HG03135 (cell line): ENCODE measurements around the gene CAPN9.

ENCODE experiments used
- ATAC-seq: cut with Tn5 transposase; IDR thresholded peaks from one replicate; pipeline ENCODE4 v1.9.1; 2021; ENCODE audit warnings: mild to moderate bottlenecking, moderate library complexity; ENCODE audit not compliant: unreplicated experiment

Gene CAPN9

GRCh38 chr1:230745071-230745470 lies 2.1 kb upstream of the CAPN9 start:
- ATAC-seq, result no peak

DNA sequence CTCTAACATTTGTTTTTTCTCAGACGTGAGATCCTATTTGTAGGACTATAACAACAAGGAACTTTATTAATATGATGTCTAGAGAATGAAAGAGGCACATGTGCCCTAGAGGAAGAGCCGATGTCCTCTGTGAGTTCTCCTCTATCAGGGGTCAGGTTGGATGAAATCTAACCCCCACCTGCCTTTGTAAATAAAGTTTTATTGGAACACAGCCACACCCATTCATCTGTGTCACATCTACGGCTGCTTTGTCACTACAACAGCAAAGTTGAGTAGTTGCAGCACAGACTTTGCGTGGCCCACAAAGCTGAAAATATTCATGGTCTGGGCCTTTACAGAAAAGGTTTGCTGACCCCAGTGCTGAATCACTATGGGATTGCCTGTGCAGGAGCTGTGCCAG lies 571 bp upstream of the CAPN9 start:
- ATAC-seq, result no peak

DNA sequence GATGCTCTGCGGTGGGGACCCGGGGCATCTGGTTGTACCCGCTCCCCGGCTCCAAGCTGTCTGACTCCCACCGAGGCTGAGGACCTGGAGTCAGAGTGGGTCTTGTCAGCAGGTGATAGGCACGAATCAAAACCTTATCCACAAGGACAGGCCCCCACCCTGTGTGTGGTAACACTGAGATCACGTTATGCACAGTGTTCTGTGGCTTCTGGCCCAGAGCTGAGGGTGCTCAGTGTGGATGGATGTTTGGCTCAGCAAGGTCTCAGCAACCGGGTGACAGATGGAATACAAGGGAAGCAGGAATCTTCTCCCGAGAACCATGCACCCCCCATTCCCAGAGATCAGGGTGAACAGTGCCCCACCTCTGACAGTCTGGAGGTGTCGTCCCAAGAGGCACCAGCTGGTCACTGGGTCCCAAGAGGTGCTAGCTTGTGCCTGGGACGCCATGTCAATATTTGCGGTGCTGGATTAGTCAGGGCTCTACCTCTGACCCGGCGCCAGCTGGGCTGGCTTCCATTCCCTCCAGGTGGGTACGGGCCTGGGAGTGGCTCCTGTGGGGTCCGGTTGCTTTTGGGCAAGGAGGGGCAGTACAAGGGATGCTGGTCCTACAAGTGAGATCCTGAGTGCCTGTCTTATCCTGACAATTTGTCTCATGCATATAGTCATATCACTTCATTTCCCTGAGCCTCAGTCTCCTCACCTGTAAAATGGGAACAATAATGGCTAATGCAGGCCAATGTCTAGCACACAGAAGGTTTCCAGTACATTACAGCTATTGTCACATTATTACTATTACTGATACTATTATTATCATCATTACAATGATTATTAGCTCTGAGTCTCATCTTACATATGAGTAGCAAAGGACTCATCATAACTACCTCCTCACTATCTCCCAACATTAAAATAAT lies 957 bp downstream of the CAPN9 start:
- ATAC-seq, result no peak

DNA sequence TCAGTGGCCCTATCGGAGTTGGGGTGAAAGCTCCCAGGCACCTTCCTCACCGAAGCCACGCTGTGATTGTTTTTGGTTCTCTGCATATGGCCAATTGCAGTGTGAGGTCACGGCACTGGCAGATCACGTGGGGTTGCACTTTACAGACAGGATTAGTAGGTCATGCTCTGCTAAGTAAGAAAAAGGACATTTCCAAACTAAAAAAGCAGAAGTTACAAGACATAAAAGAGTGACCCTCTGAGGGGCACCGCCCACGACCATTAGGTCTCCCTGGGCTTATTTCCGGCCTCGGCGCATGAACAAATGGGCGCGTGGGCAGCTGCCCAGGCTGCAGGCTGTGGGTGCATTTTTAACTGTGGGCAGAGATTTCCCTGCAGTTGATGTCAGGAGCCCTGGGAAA lies 2.0 kb downstream of the CAPN9 start:
- no peak for ATAC-seq

- ATAC-seq, result no peak
Measured at GRCh38 chr1:230749635-230750034, 2.4 kb downstream of the CAPN9 start.

- ATAC-seq, result no peak
Measured at GRCh38 chr1:230750576-230750975, 3.4 kb downstream of the CAPN9 start.

- no peak for ATAC-seq
Measured at GRCh38 chr1:230750986-230751625, 3.9 kb downstream of the CAPN9 start.

DNA sequence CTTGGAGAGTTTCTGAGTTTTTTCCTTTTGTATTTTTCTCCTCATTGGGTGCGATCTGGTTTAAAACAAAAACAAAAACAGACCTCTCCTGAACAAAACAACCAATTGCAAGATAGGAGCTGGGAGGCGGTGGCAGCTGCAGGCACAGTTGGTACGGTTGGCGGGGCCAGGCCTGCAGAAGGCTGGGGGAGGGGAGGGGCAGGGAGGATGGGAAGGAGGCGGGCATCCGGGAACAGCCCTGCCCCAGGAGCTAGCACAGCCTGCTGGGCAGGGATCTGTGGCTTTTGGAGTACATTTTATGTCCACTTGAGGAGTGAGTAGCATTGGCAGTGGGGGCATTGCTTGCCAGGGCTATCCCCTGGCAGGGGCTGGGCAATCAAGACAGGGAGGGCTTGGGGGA lies 5.2 kb downstream of the CAPN9 start:
- no peak for ATAC-seq

DNA sequence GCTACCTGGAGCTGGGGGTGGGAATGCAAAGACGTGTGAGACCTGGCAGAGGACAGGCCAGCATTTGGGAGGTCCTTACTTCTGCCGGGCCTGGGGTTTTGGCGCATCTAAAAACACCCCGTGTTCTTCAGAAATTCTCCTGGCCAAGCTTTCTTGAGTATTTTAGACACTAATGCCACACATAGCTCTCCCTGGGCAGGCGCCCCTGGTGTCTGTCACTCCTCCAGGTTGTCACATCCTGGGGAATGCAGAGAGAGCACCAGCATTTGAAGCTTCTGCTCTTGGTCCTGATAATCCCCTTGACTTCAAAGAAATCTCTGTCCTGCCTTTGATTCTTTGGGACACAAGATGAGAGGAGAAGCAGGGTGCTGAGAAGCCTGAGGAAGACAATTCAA lies 6.0 kb downstream of the CAPN9 start:
- no peak for ATAC-seq

GRCh38 chr1:230753586-230754251 lies 6.5 kb downstream of the CAPN9 start:
- no peak for ATAC-seq

GRCh38 chr1:230754796-230755195 lies 7.6 kb downstream of the CAPN9 start:
- ATAC-seq, result no peak

DNA sequence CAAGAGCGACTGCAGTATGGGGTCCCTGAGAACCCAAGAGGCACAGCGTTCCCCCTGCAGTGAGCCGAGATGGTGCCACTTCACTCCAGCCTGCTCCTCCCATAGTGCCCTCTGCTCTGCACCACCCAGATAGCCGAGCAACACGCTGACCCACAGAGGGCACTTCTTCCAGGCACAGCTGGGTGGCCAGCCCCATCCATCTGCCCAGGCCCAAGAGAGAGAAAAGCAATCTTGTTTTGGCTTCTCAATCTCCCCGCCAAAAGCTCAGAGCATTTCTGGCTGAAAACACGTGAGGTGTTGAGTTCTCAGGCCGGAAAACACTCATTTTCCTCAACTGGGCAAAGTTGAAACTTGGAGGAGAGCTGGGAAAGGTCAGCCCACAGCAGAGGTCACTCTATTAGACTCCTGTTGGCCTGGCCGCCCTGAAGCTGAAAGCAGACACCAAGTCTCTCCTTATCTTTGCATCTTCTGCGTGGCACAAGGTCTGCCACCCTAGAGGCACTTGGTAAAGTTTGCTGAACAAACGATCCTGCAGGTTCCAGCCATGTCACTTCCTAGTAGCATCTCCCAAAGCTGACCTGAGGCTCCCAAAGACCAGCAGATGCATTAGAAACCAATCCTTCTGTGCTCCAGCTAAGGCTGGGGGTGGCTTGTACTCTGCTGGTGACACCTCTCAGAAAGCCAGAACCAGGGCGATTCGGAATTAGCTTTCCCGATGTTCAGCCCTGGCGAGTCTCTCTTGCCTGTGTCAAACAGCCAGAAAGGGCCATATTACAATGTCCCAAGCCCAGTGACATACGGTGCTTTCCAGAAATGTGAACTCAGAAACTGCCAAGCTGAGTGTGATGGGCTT lies 10.9 kb downstream of the CAPN9 start:
- ATAC-seq, result no peak

DNA sequence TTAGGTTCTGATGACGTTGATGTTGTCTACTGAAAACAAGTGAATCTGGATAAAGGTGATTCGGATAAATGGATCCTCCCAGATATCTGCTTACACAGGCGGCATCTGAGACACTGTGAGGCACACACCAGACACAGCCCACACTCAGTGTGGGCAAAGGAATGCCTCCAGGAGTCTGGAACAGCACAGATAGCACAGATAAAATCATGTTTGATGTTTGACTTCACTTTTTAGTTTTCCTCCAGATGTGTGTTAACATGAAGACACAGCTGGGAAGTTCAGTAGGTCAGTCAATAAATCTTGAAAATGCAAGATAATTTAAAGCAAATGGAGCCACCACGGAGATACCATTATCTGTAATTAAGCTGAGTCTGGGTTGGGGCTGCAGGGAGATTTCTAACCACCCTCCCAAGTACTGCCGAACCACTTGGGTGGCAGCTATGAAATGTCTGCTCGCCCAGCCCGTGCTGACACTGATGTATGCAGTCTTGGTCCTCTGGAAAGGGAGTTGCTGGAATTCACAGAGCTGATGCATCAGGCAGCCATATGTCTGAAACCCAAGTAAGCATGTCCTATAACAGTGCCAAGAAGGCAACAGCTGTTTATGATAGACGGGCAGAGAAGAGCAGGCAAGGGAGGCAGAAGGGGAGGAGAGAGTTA lies 11.7 kb downstream of the CAPN9 start:
- ATAC-seq, result no peak

- ATAC-seq, result no peak
Measured at GRCh38 chr1:230759369-230760065, 12.3 kb downstream of the CAPN9 start.

- no peak for ATAC-seq
Measured at GRCh38 chr1:230760360-230760827, 13.2 kb downstream of the CAPN9 start.

- ATAC-seq, result no peak
Measured at GRCh38 chr1:230761443-230762167, 14.4 kb downstream of the CAPN9 start.

DNA sequence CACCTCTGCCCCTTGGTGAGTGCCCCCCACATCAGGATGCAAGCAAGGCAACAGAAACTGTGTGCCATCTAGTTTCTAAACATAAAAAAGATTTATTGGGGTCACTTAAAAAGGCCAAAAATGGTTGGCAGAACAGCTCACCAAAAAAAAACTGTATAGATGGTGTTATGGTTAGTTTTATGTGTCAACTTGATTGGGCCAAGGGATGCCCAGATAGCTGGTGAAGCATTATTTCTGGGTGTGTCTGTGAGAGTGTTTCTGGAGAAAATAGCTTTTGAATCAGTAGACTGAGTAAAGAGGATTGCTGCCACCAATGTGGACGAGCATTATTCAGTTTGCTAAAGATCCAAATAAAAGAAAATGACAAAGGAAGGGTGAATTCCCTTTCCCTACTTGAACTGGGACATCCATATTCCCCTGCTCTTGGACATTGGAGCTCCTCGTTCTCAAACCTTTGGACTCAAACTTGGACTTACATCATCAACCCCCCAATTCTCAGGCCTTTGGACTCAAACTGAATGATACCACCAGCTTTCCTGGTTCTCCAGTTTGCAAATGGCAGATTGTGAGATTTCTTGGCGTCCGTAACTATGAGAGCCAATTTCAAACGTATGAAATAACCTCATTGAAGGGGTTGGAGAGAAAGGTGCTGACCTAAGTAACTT lies 16.9 kb downstream of the CAPN9 start:
- ATAC-seq, result no peak

GRCh38 chr1:230766318-230766717 lies 19.1 kb downstream of the CAPN9 start:
- no peak for ATAC-seq
